GM18873 (cell line): ENCODE results near the gene UBE2U.
"Not testable (repeated sequence)": the region's sequence is repeated elsewhere in the genome, so short reads cannot be mapped to it uniquely, and the experiment has no call there.

Source experiments
- ATAC-seq: cut with Tn5 transposase; IDR thresholded peaks from one replicate; pipeline ENCODE4 v1.9.1; 2021; ENCODE audit warnings: mild to moderate bottlenecking, moderate library complexity, moderate number of reproducible peaks; ENCODE audit not compliant: unreplicated experiment, low FRiP score

Gene UBE2U

GRCh38 chr1:64235910-64236309 lies 32.5 kb downstream of the UBE2U start:
- no peak for ATAC-seq

- no peak for ATAC-seq
Measured at GRCh38 chr1:64236541-64236954, 33.1 kb downstream of the UBE2U start.

DNA sequence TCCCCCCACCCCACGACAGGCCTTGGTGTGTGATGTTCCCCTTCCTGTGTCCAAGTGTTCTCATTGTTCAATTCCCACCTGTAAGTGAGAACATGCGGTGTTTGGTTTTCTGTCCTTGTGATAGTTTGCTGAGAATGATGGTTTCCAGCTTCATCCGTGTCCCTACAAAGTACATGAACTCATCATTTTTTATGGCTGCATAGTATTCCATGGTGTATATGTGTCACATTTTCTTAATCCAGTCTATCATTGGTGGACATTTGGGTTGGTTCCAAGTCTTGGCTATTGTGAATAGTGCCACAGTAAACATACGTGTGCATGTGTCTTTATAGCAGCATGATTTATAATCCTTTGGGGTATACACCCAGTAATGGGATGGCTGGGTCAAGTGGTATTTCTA lies 36.1 kb downstream of the UBE2U start:
- ATAC-seq: not testable (repeated sequence)

DNA sequence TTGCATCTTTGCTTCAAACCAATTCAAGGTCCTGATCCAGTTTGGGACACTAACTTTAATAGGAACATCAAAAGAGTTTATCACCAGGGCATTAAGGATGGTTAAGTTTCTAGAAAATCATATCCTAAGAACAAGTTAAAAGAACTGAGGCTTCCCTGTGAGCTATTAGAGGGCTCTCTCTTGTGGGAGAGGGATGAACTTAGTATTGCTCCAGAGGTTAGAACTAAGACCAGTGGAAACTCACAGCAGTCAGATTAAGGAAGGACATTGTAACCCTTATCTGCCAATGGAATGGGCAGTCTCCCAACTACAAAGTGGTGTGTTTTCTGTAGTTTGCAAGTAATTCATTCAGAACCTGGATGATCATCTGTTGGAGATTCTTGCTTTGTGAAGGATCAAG lies 36.8 kb downstream of the UBE2U start:
- no peak for ATAC-seq

GRCh38 chr1:64241069-64241468 lies 37.6 kb downstream of the UBE2U start:
- no peak for ATAC-seq

DNA sequence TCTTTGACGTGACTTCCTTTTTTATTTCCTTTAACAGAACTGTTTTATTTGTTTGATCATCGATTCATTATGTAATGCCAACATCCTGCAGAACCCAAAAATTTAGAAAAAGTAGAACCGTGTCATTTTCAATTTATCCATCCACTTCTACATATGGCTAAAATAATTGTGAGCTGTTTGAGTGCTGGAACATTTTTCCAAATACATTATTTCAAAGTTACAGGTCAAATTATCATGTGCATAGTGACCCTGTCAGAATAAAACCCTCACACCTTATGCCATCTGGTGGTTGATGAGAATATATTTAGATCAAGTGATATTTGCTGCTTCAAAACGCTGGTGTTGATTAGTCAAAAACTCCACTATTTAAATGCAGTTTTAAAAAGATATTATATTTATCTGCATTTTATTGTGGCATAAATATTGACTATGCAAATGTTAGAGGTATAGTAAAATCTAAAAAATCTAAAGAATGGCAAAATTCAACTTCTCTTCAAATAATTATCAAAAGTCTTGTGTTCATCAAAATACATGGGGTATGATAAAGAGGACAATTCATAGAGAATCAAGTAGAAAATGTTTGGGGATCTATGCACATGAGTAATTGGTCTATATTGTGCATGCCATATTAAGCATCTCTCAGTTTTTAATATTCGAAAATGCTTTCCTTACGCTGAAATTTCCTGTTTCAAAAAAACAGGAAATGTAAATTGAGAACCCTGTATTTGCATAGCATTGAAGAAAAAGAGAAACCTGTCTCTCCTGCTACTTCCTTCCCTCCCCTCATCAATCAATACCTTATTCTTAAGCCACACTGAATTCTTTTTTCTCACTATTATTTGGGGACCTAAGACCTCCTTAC lies 39.7 kb downstream of the UBE2U start:
- no peak for ATAC-seq

- ATAC-seq: no peak
Measured at GRCh38 chr1:64243757-64244080, 40.3 kb downstream of the UBE2U start.

DNA sequence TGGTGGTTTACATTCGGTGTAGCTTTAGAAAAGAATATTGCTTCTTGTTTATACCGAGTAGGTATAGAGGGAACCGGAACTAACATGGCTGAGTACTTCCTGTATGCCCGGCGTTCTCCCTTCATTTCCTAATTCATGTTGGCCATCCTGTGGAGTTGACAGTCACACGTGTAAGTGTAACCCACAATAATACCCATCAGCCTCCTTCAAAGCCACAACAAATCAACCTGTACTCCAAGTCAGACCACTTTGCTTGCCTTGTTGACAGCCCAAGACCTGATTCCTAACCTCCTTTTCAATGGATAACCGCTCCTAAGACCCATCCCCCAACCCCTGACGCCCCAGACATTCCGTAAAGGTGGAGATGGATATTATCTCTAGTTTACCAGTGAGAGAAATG lies 42.1 kb downstream of the UBE2U start:
- ATAC-seq: no peak

DNA sequence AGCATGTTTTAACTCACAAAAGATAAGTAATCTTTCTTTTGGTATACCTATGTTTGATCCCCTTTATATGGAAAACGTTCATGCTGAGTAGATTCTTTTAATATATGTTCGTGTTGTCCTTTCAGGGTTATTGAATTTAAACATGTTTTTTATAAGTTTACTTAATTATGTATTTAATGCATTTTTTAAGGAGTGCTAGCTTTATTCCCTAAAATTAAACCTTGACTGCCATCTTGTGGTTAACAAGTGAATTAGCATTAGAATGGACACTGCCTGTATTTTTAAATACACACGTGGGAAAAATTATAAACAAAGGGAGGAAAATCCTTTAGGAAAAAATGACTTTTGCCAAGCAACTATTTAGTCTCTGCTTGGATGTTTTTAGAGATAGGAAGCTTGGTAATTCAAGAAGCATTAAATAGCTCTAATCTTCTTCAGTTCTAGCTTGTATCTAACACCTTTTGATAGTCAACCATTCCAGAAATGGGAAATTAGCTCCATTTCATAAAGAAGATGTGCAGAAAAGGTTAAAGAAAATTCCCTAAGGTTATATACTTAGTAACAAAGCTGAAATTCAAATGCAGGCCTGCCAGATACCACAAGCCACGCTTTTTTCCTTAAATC lies 43.0 kb downstream of the UBE2U start:
- ATAC-seq: no peak

- no peak for ATAC-seq
Measured at GRCh38 chr1:64248065-64248464, 44.6 kb downstream of the UBE2U start.

GRCh38 chr1:64250472-64250871 lies 47.0 kb downstream of the UBE2U start:
- ATAC-seq: not testable (repeated sequence)

DNA sequence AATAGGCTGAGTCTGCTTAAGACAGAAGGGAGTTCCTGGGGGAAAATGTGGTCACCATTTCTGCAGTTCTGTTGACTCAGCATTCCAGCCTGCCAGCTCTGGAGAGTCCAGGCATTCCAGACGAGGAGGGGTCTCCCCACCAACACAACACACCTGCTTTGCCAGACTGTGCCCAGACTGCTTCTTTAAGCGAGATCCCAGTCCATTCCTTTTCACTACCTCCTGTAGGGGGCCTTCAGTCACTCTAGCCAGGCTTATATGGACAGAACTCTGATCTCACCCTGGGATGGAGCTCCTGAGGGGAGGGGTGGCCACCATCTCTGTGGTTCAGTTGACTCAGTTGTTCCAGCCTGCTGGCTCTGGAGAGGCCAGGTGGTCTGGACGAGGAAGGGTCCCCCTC lies 48.5 kb downstream of the UBE2U start:
- ATAC-seq: no peak

GRCh38 chr1:64257233-64257632 lies 53.8 kb downstream of the UBE2U start:
- ATAC-seq: not testable (repeated sequence)

- not testable (repeated sequence) for ATAC-seq
Measured at GRCh38 chr1:64258444-64258843, 55.0 kb downstream of the UBE2U start.

GRCh38 chr1:64263335-64263734 lies 59.9 kb downstream of the UBE2U start:
- ATAC-seq: no peak

DNA sequence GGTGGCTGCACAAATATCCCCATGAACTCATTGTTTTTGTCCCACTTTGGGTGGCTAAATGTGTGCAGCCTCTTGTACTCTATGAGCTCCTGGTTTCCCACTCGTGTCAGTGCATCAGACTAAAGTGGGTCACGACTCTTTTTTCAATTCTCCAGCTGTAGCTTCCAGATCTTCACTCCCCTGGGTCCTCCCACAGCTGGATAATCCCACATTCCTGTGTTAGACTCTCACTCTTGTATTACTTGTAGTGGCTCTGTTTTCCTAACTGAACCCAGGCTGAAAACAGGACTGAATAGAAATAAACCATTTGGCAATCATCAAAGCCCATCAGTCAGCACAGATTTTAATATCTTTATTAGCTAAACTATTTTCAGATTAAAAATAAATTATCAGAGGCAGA lies 60.4 kb downstream of the UBE2U start:
- ATAC-seq: no peak

DNA sequence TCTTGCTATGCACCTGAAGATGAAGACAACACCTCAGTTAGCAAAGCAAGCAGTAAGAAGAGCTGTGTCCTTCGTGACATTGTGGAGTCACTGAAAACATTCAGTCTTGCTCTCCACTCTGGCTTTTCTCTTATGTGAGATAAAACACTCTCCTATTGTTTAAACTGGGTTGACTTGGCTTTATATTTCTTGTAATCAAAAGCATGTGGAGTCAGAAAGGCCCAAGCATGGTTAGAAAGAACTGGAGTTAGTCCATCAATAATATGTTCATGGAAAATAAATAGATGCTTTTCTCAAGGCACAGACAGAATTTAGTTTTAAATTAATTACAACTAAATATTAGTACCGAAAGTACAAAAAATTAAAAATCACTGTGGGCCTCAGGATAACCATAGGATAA lies 61.7 kb downstream of the UBE2U start:
- no peak for ATAC-seq

GRCh38 chr1:64266991-64267390 lies 63.6 kb downstream of the UBE2U start:
- ATAC-seq: no peak

DNA sequence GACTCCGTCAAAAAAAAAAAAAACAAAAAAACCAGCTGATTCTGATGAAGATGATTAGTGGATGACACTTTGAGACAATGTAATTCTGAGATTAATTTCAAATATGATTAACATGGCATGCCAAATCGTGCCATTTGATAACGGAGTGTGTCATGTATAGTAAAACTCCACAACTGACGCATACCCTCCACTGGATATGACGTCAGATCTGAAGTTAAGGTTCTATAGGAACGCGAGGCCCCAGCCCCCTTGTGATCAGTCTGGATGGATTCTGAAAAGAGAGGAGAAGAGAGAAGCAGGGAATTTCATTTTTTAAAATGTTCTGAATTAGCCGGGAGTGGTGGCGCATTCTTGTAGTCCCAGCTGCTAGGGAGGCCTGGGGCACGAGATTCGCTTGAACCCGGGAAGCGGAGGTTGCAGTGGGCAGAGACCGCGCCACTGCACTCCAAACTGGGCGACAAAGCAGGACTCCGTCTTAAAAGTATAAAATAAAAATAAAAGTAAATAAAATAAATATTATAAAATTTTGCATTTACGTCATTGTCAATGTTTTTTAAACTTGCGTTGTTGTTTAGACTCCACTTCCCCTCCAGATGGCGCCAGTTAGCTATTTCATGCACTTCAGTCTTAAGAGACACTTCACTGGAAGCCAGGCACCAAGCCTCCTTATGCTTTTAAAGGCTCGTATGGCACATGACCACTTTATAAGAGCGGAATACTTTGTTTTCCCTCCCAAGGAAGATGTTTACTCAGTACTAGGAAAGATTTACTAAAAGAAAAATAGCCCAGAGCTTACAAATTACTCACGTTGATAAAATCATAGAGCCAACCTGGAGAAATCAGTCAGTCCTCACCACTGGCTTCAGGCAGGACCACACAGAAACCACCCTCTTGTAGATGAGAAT lies 65.5 kb downstream of the UBE2U start:
- ATAC-seq: no peak

- no peak for ATAC-seq
Measured at GRCh38 chr1:64269558-64269884, 66.1 kb downstream of the UBE2U start.

DNA sequence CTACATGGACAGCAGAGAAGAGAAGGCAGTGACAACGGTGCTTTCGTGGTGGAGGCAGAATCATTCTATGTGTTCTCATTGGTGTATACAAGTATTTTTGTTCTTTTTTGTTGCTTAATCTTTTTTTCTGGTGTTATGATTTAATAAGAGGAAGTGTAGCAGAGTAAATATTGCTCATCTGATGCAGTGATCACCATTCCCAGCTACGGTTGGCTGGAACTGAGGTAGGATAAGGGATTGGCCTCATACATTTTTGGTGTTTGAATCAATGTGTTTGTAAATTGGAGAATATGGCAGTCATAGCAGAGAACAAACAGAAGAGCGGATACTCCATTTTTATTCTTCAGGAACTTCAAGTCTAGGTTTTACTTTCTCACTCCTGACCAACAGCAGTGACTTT lies 76.6 kb downstream of the UBE2U start:
- ATAC-seq: no peak
